Measurements from ENCODE around the gene CLEC2D. TPM values are rescaled to one million over a fixed set of nuclear protein-coding genes. Genes with fewer than 3 reads are reported as not detected.
A peak's percentile ranks its signal among the peaks of the same experiment; 100 is the strongest.

Gene CLEC2D
- total RNA-seq, 6 donors from 2014 or later: 7.0 to 34.8 (median 12.2) TPM

GRCh38 chr12:9634177-9634803, 35.2 kb upstream of the CLEC2D start:
- Histone ChIP-seq H3K27me3 (no peaks in the 10 kb centered on the region), H3K4me1 (peaks cover 0 to 12% (median 2%) of the 10 kb centered on the region in 4 donors), H3K9me3 (no peaks in the 10 kb centered on the region), H3K36me3 (no peaks in the 10 kb centered on the region), H3K27ac (no peak overlapping the region), H3K4me3 (no peak overlapping the region)
- DNase-seq: peak in 1 of 2 donors; percentile 69
- ATAC-seq (ENCODE audit: low FRiP score in 2 of 2): peak in 1 of 2 donors; percentile 64
- no peak for TF ChIP-seq POLR2AphosphoS5 (IDR thresholded peaks at IDR 0.05)
- peak in 5 of 6 experiments; percentile 48 to 83 (median 70) for TF ChIP-seq CTCF (IDR thresholded peaks at IDR 0.05)
- 22 to 30% methylated on average over 2 of the region's 2 CpGs for WGBS, 2 donors

GRCh38 chr12:9634969-9635754, 34.4 kb upstream of the CLEC2D start:
- Histone ChIP-seq H3K36me3 (no peaks in the 10 kb centered on the region), H3K4me1 (peaks cover 0 to 12% (median 2%) of the 10 kb centered on the region in 4 donors), H3K27me3 (no peaks in the 10 kb centered on the region), H3K4me3 (no peak overlapping the region), H3K27ac (no peak overlapping the region), H3K9me3 (no peaks in the 10 kb centered on the region)
- DNase-seq (no peak), ATAC-seq (ENCODE audit: low FRiP score in 2 of 2) (no peak)
- 41 to 52% methylated on average over 2 of the region's 2 CpGs for WGBS, 2 donors
- TF ChIP-seq EP300 (IDR thresholded peaks at IDR 0.05) (no peak), POLR2AphosphoS5 (IDR thresholded peaks at IDR 0.05) (no peak), POLR2A (IDR thresholded peaks at IDR 0.05) (no peak), CTCF (IDR thresholded peaks at IDR 0.05) (no peak)

GRCh38 chr12:9636150-9636850, 33.2 kb upstream of the CLEC2D start:
- Histone ChIP-seq H3K4me3 (no peak overlapping the region), H3K36me3 (no peaks in the 10 kb centered on the region), H3K27ac (no peak overlapping the region), H3K9me3 (no peaks in the 10 kb centered on the region), H3K27me3 (no peaks in the 10 kb centered on the region), H3K4me1 (peaks cover 0 to 12% (median 2%) of the 10 kb centered on the region in 4 donors)
- ATAC-seq (ENCODE audit: low FRiP score in 2 of 2): no peak
- WGBS, 2 donors: 87% methylated on average over 4 of the region's 4 CpGs
- no peak for DNase-seq
- TF ChIP-seq POLR2AphosphoS5 (IDR thresholded peaks at IDR 0.05) (no peak), CTCF (IDR thresholded peaks at IDR 0.05) (no peak), EP300 (IDR thresholded peaks at IDR 0.05) (no peak), POLR2A (IDR thresholded peaks at IDR 0.05) (no peak)

GRCh38 chr12:9636851-9637206, 32.7 kb upstream of the CLEC2D start:
- DNase-seq (no peak), ATAC-seq (ENCODE audit: low FRiP score in 2 of 2) (no peak)
- no peak overlapping the region for H3K27ac ChIP-seq
- 85 to 86% methylated on average over 5 of the region's 5 CpGs for WGBS, 2 donors
- TF ChIP-seq POLR2A (IDR thresholded peaks at IDR 0.05): no peak
- TF ChIP-seq EP300 (IDR thresholded peaks at IDR 0.05): no peak
- no peak for TF ChIP-seq POLR2AphosphoS5 (IDR thresholded peaks at IDR 0.05)
- TF ChIP-seq CTCF (IDR thresholded peaks at IDR 0.05): no peak
- H3K4me1 ChIP-seq: peaks cover 0 to 12% (median 2%) of the 10 kb centered on the region in 4 donors
- no peaks in the 10 kb centered on the region for H3K36me3 ChIP-seq
- H3K4me3 ChIP-seq: no peak overlapping the region
- H3K9me3 ChIP-seq: no peaks in the 10 kb centered on the region
- H3K27me3 ChIP-seq: no peaks in the 10 kb centered on the region
